ENCODE measurements around the gene PARP4.
"Not testable (repeated sequence)": the region's sequence is repeated elsewhere in the genome, so short reads cannot be mapped to it uniquely, and the experiment has no call there.

DNA sequence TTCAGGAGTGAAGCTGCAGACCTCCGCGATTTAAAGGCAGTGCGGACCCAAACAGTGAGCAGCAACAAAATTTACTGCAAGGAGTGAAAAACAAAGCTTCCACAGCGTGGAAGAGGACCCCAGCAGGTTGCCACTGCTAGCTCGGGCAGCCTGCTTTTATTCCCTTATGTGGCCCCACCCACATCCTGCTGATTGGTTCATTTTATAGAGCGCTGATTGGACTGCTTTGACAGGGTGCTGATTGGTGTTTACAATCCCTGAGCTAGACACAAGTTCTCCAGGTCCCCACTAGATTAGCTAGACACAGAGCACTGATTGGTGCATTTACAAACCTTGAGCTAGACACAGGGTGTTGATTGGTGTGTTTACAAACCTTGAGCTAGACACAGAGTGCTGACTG is 6.3 kb downstream of the PARP4 start:
- not testable (repeated sequence) for TF ChIP-seq EZH2phosphoT487 (IDR thresholded peaks at IDR 0.05; ENCODE audit: insufficient read depth, low read depth); EZH2 (IDR thresholded peaks at IDR 0.05; ENCODE audit: insufficient read depth, poor library complexity, severe bottlenecking)
